Measurements from ENCODE around the gene UBE3D.

Gene UBE3D

GRCh38 chr6:82976179-82976578, 89.5 kb downstream of the UBE3D start:
- no peak overlapping the region for H3K27ac ChIP-seq (ENCODE audit: low read depth, low read length)
- no peak overlapping the region for H3K4me3 ChIP-seq (ENCODE audit: low read length)
- H3K9ac ChIP-seq (ENCODE audit: low read depth, low read length), result no peak overlapping the region
- H3K27me3 ChIP-seq (ENCODE audit: insufficient read depth, low read length), result no peaks in the 10 kb centered on the region
- H3K4me1 ChIP-seq (ENCODE audit: insufficient read depth, low read length), result no peaks in the 10 kb centered on the region
- H3K36me3 ChIP-seq (ENCODE audit: insufficient read depth, low read length), result no peaks in the 10 kb centered on the region; the same call in 1 of the 2 replicates
- WGBS, result 96% methylated on average over 1 of the region's 1 CpG
- H3K9me3 ChIP-seq (ENCODE audit: insufficient read depth, low read depth, low read length), result no peaks in the 10 kb centered on the region

- no peaks in the 10 kb centered on the region for H3K4me1 ChIP-seq (ENCODE audit: insufficient read depth, low read length)
- no peak overlapping the region for H3K27ac ChIP-seq (ENCODE audit: low read depth, low read length)
- no peak overlapping the region for H3K4me3 ChIP-seq (ENCODE audit: low read length)
- no peak overlapping the region for H3K9ac ChIP-seq (ENCODE audit: low read depth, low read length)
- H3K36me3 ChIP-seq (ENCODE audit: insufficient read depth, low read length), result no peaks in the 10 kb centered on the region
- no peaks in the 10 kb centered on the region for H3K9me3 ChIP-seq (ENCODE audit: insufficient read depth, low read depth, low read length)
- no peaks in the 10 kb centered on the region for H3K27me3 ChIP-seq (ENCODE audit: insufficient read depth, low read length)
- 98% methylated on average over 3 of the region's 3 CpGs for WGBS
Measured at GRCh38 chr6:82971877-82972460, 93.7 kb downstream of the UBE3D start.

- no peaks in the 10 kb centered on the region for H3K27me3 ChIP-seq (ENCODE audit: insufficient read depth, low read length)
- H3K27ac ChIP-seq (ENCODE audit: low read depth, low read length), result no peak overlapping the region
- H3K9me3 ChIP-seq (ENCODE audit: insufficient read depth, low read depth, low read length), result no peaks in the 10 kb centered on the region
- no peak overlapping the region for H3K4me3 ChIP-seq (ENCODE audit: low read length)
- no peaks in the 10 kb centered on the region for H3K36me3 ChIP-seq (ENCODE audit: insufficient read depth, low read length)
- 100% methylated on average over 1 of the region's 1 CpG for WGBS
- no peaks in the 10 kb centered on the region for H3K4me1 ChIP-seq (ENCODE audit: insufficient read depth, low read length)
- no peak overlapping the region for H3K9ac ChIP-seq (ENCODE audit: low read depth, low read length)
Measured at GRCh38 chr6:82970839-82971238, 94.8 kb downstream of the UBE3D start.

GRCh38 chr6:82968708-82969107, 96.9 kb downstream of the UBE3D start:
- Histone ChIP-seq H3K4me3 (ENCODE audit: low read length) (no peak overlapping the region), H3K9ac (ENCODE audit: low read depth, low read length) (no peak overlapping the region), H3K4me1 (ENCODE audit: insufficient read depth, low read length) (no peaks in the 10 kb centered on the region), H3K27ac (ENCODE audit: low read depth, low read length) (no peak overlapping the region), H3K9me3 (ENCODE audit: insufficient read depth, low read depth, low read length) (no peaks in the 10 kb centered on the region), H3K36me3 (ENCODE audit: insufficient read depth, low read length) (no peaks in the 10 kb centered on the region), H3K27me3 (ENCODE audit: insufficient read depth, low read length) (no peaks in the 10 kb centered on the region)
- 100% methylated on average over 2 of the region's 2 CpGs for WGBS

- Histone ChIP-seq H3K27ac (ENCODE audit: low read depth, low read length) (no peak overlapping the region), H3K4me1 (ENCODE audit: insufficient read depth, low read length) (peaks cover 25% of the 10 kb centered on the region), H3K9ac (ENCODE audit: low read depth, low read length) (no peak overlapping the region), H3K4me3 (ENCODE audit: low read length) (no peak overlapping the region), H3K36me3 (ENCODE audit: insufficient read depth, low read length) (no peaks in the 10 kb centered on the region), H3K27me3 (ENCODE audit: insufficient read depth, low read length) (no peaks in the 10 kb centered on the region), H3K9me3 (ENCODE audit: insufficient read depth, low read depth, low read length) (no peaks in the 10 kb centered on the region)
- WGBS, result 93% methylated on average over 2 of the region's 2 CpGs
Measured at GRCh38 chr6:82963191-82963925, 102.3 kb downstream of the UBE3D start.

GRCh38 chr6:82959385-82959941, 106.2 kb downstream of the UBE3D start:
- Histone ChIP-seq H3K9ac (ENCODE audit: low read depth, low read length) (peak overlapping the region; percentile 74; the same call in 1 of the 2 replicates), H3K27me3 (ENCODE audit: insufficient read depth, low read length) (no peaks in the 10 kb centered on the region), H3K4me3 (ENCODE audit: low read length) (peak overlapping the region; percentile 26; the same call in 1 of the 2 replicates), H3K4me1 (ENCODE audit: insufficient read depth, low read length) (peaks cover 37% of the 10 kb centered on the region), H3K9me3 (ENCODE audit: insufficient read depth, low read depth, low read length) (no peaks in the 10 kb centered on the region), H3K27ac (ENCODE audit: low read depth, low read length) (peak overlapping the region; percentile 93), H3K36me3 (ENCODE audit: insufficient read depth, low read length) (peaks cover 28% of the 10 kb centered on the region)
- 72% methylated on average over 4 of the region's 4 CpGs for WGBS

- Histone ChIP-seq H3K9ac (ENCODE audit: low read depth, low read length) (no peak overlapping the region), H3K27me3 (ENCODE audit: insufficient read depth, low read length) (no peaks in the 10 kb centered on the region), H3K4me1 (ENCODE audit: insufficient read depth, low read length) (peaks cover 37% of the 10 kb centered on the region), H3K4me3 (ENCODE audit: low read length) (no peak overlapping the region), H3K27ac (ENCODE audit: low read depth, low read length) (0 out of 2 replicates have a peak overlapping the region, but pooled peaks have one; percentile 31), H3K36me3 (ENCODE audit: insufficient read depth, low read length) (peaks cover 28% of the 10 kb centered on the region), H3K9me3 (ENCODE audit: insufficient read depth, low read depth, low read length) (no peaks in the 10 kb centered on the region)
- 95% methylated on average over 1 of the region's 1 CpG for WGBS
Measured at GRCh38 chr6:82958551-82958950, 107.1 kb downstream of the UBE3D start.

- H3K27me3 ChIP-seq (ENCODE audit: insufficient read depth, low read length), result no peaks in the 10 kb centered on the region
- WGBS, result 94% methylated on average over 2 of the region's 2 CpGs
- H3K36me3 ChIP-seq (ENCODE audit: insufficient read depth, low read length), result peaks cover 32% of the 10 kb centered on the region
- no peak overlapping the region for H3K4me3 ChIP-seq (ENCODE audit: low read length)
- no peaks in the 10 kb centered on the region for H3K9me3 ChIP-seq (ENCODE audit: insufficient read depth, low read depth, low read length)
- no peak overlapping the region for H3K27ac ChIP-seq (ENCODE audit: low read depth, low read length)
- peaks cover 37% of the 10 kb centered on the region for H3K4me1 ChIP-seq (ENCODE audit: insufficient read depth, low read length)
- H3K9ac ChIP-seq (ENCODE audit: low read depth, low read length), result no peak overlapping the region
Measured at GRCh38 chr6:82957868-82958245, 107.8 kb downstream of the UBE3D start.

GRCh38 chr6:82957171-82957867, 108.3 kb downstream of the UBE3D start:
- Histone ChIP-seq H3K9me3 (ENCODE audit: insufficient read depth, low read depth, low read length) (no peaks in the 10 kb centered on the region), H3K27ac (ENCODE audit: low read depth, low read length) (no peak overlapping the region; the same call in 1 of the 2 replicates), H3K9ac (ENCODE audit: low read depth, low read length) (no peak overlapping the region), H3K4me3 (ENCODE audit: low read length) (no peak overlapping the region), H3K27me3 (ENCODE audit: insufficient read depth, low read length) (no peaks in the 10 kb centered on the region), H3K4me1 (ENCODE audit: insufficient read depth, low read length) (peaks cover 37% of the 10 kb centered on the region), H3K36me3 (ENCODE audit: insufficient read depth, low read length) (peaks cover 34% of the 10 kb centered on the region)
- WGBS, result 84% methylated on average over 9 of the region's 9 CpGs

- Histone ChIP-seq H3K9ac (ENCODE audit: low read depth, low read length) (no peak overlapping the region), H3K36me3 (ENCODE audit: insufficient read depth, low read length) (peaks cover 40% of the 10 kb centered on the region), H3K4me1 (ENCODE audit: insufficient read depth, low read length) (peaks cover 36% of the 10 kb centered on the region), H3K4me3 (ENCODE audit: low read length) (no peak overlapping the region), H3K9me3 (ENCODE audit: insufficient read depth, low read depth, low read length) (no peaks in the 10 kb centered on the region), H3K27me3 (ENCODE audit: insufficient read depth, low read length) (no peaks in the 10 kb centered on the region), H3K27ac (ENCODE audit: low read depth, low read length) (no peak overlapping the region)
- WGBS, result 90% methylated on average over 1 of the region's 1 CpG
Measured at GRCh38 chr6:82955841-82956240, 109.8 kb downstream of the UBE3D start.

Data from HUES64 (cell line).